K562 (cell line): ENCODE data around the gene RO60. TPM values are rescaled to one million over a fixed set of nuclear protein-coding genes. Genes with fewer than 3 reads are reported as not detected.
A peak's percentile ranks its signal among the peaks of the same experiment; 100 is the strongest.

ENCODE experiments used
- ATAC-seq: fragments of 200-7000 bp; cut with Tn5 transposase; 3 replicates; pipeline ENCODE4 v1.9.1; 2020; ENCODE audit warnings: moderate library complexity
- BruUV-seq: library from RNA; stranded (reverse); fragments of 400-500 nt; replicated peaks from 2 replicates; lab custom pipeline; 2021; lab: Mats Ljungman, UMichigan
- CTCF ChIA-PET: fragments of 300-600 bp; formaldehyde crosslinking; extraction: SDS; loops from one replicate; lab custom pipeline; 2021; ENCODE audit warnings: low intra/inter-chr PET ratio; lab: Yijun Ruan, JAX
- POLR2A ChIA-PET: fragments of 300-600, 350-650 bp; sonication (Branson Sonifier 250); formaldehyde crosslinking; extraction: SDS; loops from one replicate; lab custom pipeline; 2021; ENCODE audit warnings: antibody characterized with exemption, inconsistent platforms; lab: Yijun Ruan, JAX
- DNase-seq, 4 experiments: peaks; one replicate each; pipeline versions ENCODE4 v3.0.0 to v3.0.0-alpha.2; 2011 to 2018; ENCODE audit warnings: low spot score in 3 of 4, mixed read lengths in 3 of 4; ENCODE audit errors: extremely low read depth in 1 of 4
- FAIRE-seq: peaks from 2 replicates; lab custom pipeline; 2011; peaks lifted over from hg19 to GRCh38; lab: Jason Lieb, UNC
- H2AFZ ChIP-seq: 2 replicates; pipeline ENCODE4 v1.6.0; 2011; ENCODE audit warnings: low read depth, low read length, control low read depth, inconsistent platforms
- H3K27ac ChIP-seq: fragments of 200-600 bp; 3 replicates; pipeline ENCODE4 v1.8.0; 2011; ENCODE audit warnings: low read depth, mild to moderate bottlenecking, control low read depth, inconsistent platforms, low read length, moderate library complexity, mixed read lengths; ENCODE audit errors: extremely low read depth
- H3K27me3 ChIP-seq, 2 experiments: fragments of 300-600 bp in 1 of 2; 2 replicates in 1 of 2; 3 replicates in 1 of 2; pipeline versions ENCODE4 v1.6.0 to v1.8.0; 2011; ENCODE audit warnings: inconsistent platforms in 2 of 2, low read length in 2 of 2, mild to moderate bottlenecking in 1 of 2, mixed read lengths in 1 of 2, moderate library complexity in 1 of 2; ENCODE audit not compliant: control insufficient read depth in 2 of 2, insufficient read depth in 2 of 2
- H3K36me3 ChIP-seq: fragments of 300-600 bp; 3 replicates; pipeline ENCODE4 v1.8.0; 2011; ENCODE audit warnings: mild to moderate bottlenecking, low read length, inconsistent platforms; ENCODE audit not compliant: control insufficient read depth, insufficient read depth
- H3K4me1 ChIP-seq, 2 experiments: fragments of 200-600 bp in 1 of 2; replicated peaks in 1 of 2; 2 replicates in 1 of 2; 3 replicates in 1 of 2; pipeline versions ENCODE4 v1.5.1 to v1.8.0; 2011; ENCODE audit warnings: inconsistent platforms in 2 of 2, low read length in 2 of 2, mild to moderate bottlenecking in 1 of 2, mixed read lengths in 1 of 2, moderate library complexity in 1 of 2; ENCODE audit not compliant: control insufficient read depth in 2 of 2, insufficient read depth in 2 of 2
- H3K4me2 ChIP-seq: 2 replicates; pipeline ENCODE4 v1.6.1; 2011; ENCODE audit warnings: low read length, control low read depth, inconsistent platforms, mixed read lengths; ENCODE audit not compliant: insufficient read depth
- H3K4me3 ChIP-seq: fragments of 200-600 bp; sonication (generic), shearing (Covaris generic); 2 replicates; pipeline ENCODE4 v1.5.1; 2016; ENCODE audit warnings: control low read depth, inconsistent platforms
- H3K79me2 ChIP-seq: fragments of 200-600 bp; 3 replicates; pipeline ENCODE4 v1.8.0; 2011; ENCODE audit warnings: low read length, inconsistent platforms; ENCODE audit not compliant: control insufficient read depth, insufficient read depth
- H3K9ac ChIP-seq, 2 experiments: 2 replicates each; pipeline versions ENCODE4 v1.6.0 to v1.6.1; 2011; ENCODE audit warnings: low read depth in 2 of 2, low read length in 2 of 2, control low read depth in 1 of 2, inconsistent platforms in 1 of 2, mild to moderate bottlenecking in 1 of 2, mixed read lengths in 1 of 2; ENCODE audit not compliant: insufficient read depth in 1 of 2
- H3K9me1 ChIP-seq: one replicate; pipeline ENCODE4 v1.6.0; 2011; ENCODE audit warnings: inconsistent platforms, mild to moderate bottlenecking, low read length, moderate library complexity; ENCODE audit not compliant: control insufficient read depth, insufficient read depth
- H3K9me3 ChIP-seq: replicated peaks from 2 replicates; pipeline ENCODE4 v1.5.1; 2011; ENCODE audit warnings: low read depth, low read length, inconsistent platforms; ENCODE audit not compliant: control insufficient read depth, insufficient read depth
- H4K20me1 ChIP-seq: replicated peaks from 2 replicates; pipeline ENCODE4 v1.6.1; 2011; ENCODE audit warnings: low read length, inconsistent platforms, mixed read lengths; ENCODE audit not compliant: control insufficient read depth, insufficient read depth
- DIDO1 ChIP-seq: fragments of 450-650 bp; IDR thresholded peaks from 2 replicates; pipeline ENCODE4 v1.6.1; 2016; ENCODE audit warnings: low read depth, missing biosample characterization, missing genetic modification characterization
- EGR1 ChIP-seq: fragments of 450-650 bp; conservative IDR thresholded peaks from 2 replicates; pipeline ENCODE4 v1.6.1; 2017; ENCODE audit warnings: mild to moderate bottlenecking
- ETS2 ChIP-seq: IDR thresholded peaks from 2 replicates; pipeline ENCODE4 v1.6.1; 2016; ENCODE audit warnings: borderline replicate concordance, missing genetic modification characterization, mild to moderate bottlenecking, moderate library complexity, missing compliant biosample characterization; ENCODE audit not compliant: poor library complexity, severe bottlenecking
- FOSL1 ChIP-seq: fragments of 200-800 bp; sonication (Bioruptor generic); conservative IDR thresholded peaks from 2 replicates; pipeline ENCODE4 v1.6.1; 2016; ENCODE audit warnings: missing genetic modification characterization, missing compliant biosample characterization
- FOXJ3 ChIP-seq: sonication (generic); formaldehyde crosslinking; IDR thresholded peaks from 2 replicates; pipeline ENCODE4 v1.4.0; 2020; ENCODE audit warnings: mild to moderate bottlenecking, missing genetic modification reagents
- FOXK2 ChIP-seq, 2 experiments: fragments of 450-650 bp; IDR thresholded peaks in 1 of 2; conservative IDR thresholded peaks in 1 of 2; 2 replicates each; pipeline ENCODE4 v1.6.1; 2016; ENCODE audit warnings: low read depth in 2 of 2, mild to moderate bottlenecking in 1 of 2
- POLR2G ChIP-seq: fragments of 200-400 bp; formaldehyde crosslinking; IDR thresholded peaks from 2 replicates; pipeline ENCODE4 v1.6.1; 2017; ENCODE audit warnings: low read depth, mild to moderate bottlenecking, antibody characterized with exemption, low read length, moderate library complexity
- PRMT5 ChIP-seq: sonication (generic); formaldehyde crosslinking; IDR thresholded peaks from 2 replicates; pipeline ENCODE4 v1.5.0; 2020; ENCODE audit warnings: missing genetic modification reagents
- RAD21 ChIP-seq, 2 experiments: fragments of 250-450 bp in 1 of 2; fragments of 450-650 bp in 1 of 2; sonication (Bioruptor Pico) in 1 of 2; formaldehyde crosslinking in 1 of 2; IDR thresholded peaks in 1 of 2; conservative IDR thresholded peaks in 1 of 2; 2 replicates each; pipeline versions ENCODE4 v1.4.0 to v1.8.0; 2020 to 2022; ENCODE audit warnings: mild to moderate bottlenecking in 2 of 2, moderate library complexity in 1 of 2
- TOE1 ChIP-seq, 2 experiments: fragments of 450-650 bp in 1 of 2; sonication (generic) in 1 of 2; formaldehyde crosslinking in 1 of 2; IDR thresholded peaks; 2 replicates each; pipeline versions ENCODE4 v1.7.1 to v1.8.0; 2016 to 2022; ENCODE audit warnings: borderline replicate concordance in 2 of 2, mild to moderate bottlenecking in 2 of 2, antibody characterized with exemption in 1 of 2, inconsistent platforms in 1 of 2, low read depth in 1 of 2, missing genetic modification reagents in 1 of 2, moderate library complexity in 1 of 2
- in situ Hi-C: fragments of 300-500 bp; cut with MboI; formaldehyde crosslinking; loops from 4 replicates; pipeline ENCODE4 v1.15.0; 2018; ENCODE audit warnings: inconsistent platforms, mixed read lengths
- intact Hi-C: fragments of 100-400 bp; cut with micrococcal nuclease; formaldehyde crosslinking; loops from 2 replicates; pipeline ENCODE4 v1.14.2; 2022
- polyA plus RNA-seq, 8 experiments: library from polyadenylated mRNA; depleted of rRNA in 4 of 8; stranded (reverse) in 5 of 8; unstranded in 3 of 8; fragments of >200 nt; fragmentation: Nextera tagmentation in 2 of 8; fragmentation: Illumina TruSeq in 1 of 8; extraction: Ambion mirVana in 2 of 8; extraction: Trizol in 1 of 8; gene quantifications; 2 replicates each; pipeline versions ENCODE4 v1.2.1 to v1.2.3, GENCODE V29; 2011 to 2014; ENCODE audit warnings: inconsistent platforms in 1 of 8, missing spikeins in 1 of 8
- total RNA-seq, 7 experiments: library from RNA; depleted of rRNA in 6 of 7; stranded (reverse); fragments of >200 nt in 6 of 7; fragmentation: Illumina TruSeq in 2 of 7; extraction: Trizol in 2 of 7; gene quantifications; 2 replicates each; pipeline versions ENCODE4 v1.2.1 to v1.2.3, GENCODE V29; 2011 to 2021; ENCODE audit warnings: low replicate concordance in 1 of 7
- TF ChIP-seq, protein P1 (sequence below): sonication (generic); formaldehyde crosslinking; IDR thresholded peaks from 2 replicates; pipeline ENCODE4 v1.8.0; 2022; ENCODE audit warnings: mild to moderate bottlenecking, missing genetic modification reagents
- TF ChIP-seq, protein P2 (sequence below), 3 experiments: IDR thresholded peaks in 2 of 3; conservative IDR thresholded peaks in 1 of 3; 2 replicates each; pipeline ENCODE4 v1.5.1; 2011 to 2012; ENCODE audit warnings: low read length in 3 of 3, mild to moderate bottlenecking in 3 of 3, control low read depth in 2 of 3, improper control_type of control experiment in 1 of 3, inconsistent platforms in 1 of 3, low read depth in 1 of 3, mixed read lengths in 1 of 3, moderate library complexity in 1 of 3; ENCODE audit not compliant: insufficient read depth in 2 of 3
- TF ChIP-seq, protein P3 (sequence below): fragments of 450-650 bp; formaldehyde crosslinking; IDR thresholded peaks from 2 replicates; pipeline ENCODE4 v1.4.0; 2020; ENCODE audit warnings: mild to moderate bottlenecking, moderate library complexity
- TF ChIP-seq, protein P4 (sequence below): sonication (generic); IDR thresholded peaks from 2 replicates; pipeline ENCODE4 v1.6.1; 2016

RO60 gene
- total and polyA plus RNA-seq, 9 of the 15 experiments (the other 6 are each of a cell fraction or from before 2014, with no cell fraction given) = 24.9 to 187 (median 101) TPM

DNA sequence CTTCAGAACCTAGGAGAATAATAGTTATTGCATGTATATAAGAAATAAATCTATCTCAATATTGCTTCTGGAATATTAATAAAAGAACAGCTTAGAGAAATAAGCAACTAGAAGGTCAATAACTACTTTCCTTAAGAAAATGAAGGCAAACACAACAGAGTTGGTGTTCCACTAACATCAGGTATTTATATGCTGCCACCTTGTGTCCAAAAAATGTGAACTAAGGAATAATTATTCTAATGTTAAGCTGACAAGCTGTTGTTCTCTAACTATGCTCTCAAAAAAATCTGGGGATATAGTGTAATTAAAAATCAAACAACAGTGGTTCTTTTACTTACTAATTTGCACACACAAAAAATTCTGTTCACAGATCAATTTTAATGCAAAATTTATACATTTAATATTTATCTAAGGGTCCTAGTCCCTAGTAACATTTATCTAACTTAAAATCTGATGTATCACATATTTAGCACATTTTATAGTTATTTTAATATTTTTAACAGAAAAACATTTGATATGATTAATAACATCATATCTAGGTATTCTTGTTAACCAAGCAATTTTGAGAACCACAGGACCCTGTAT lies 39.9 kb upstream of the RO60 start:
- ChIA-PET POLR2A (interaction anchor here (1.5 kb wide), 2 partner anchors 10 to 212 kb away, joined by 3 to 4 read pairs; no protein-coding TSS in a partner anchor), CTCF (interaction anchor here (1.0 to 2.6 kb wide), 7 partner anchors 12 to 545 kb away, joined by 3 to 25 read pairs (median 8); partner anchors contain the start of gene RGS2)
- TF ChIP-seq FOXK2 (conservative IDR thresholded peaks at IDR 0.05 in 1 of 2, IDR thresholded peaks at IDR 0.05 in 1 of 2; ENCODE audit: low read depth in 2 of 2) (0 out of 4 replicates have a peak, but pooled peaks of 1 of the 2 experiments have one; percentile 13), TOE1 (IDR thresholded peaks at IDR 0.05; ENCODE audit: borderline replicate concordance) (no peak), TOE1 (CRISPR knock-in tag; IDR thresholded peaks at IDR 0.05; ENCODE audit: borderline replicate concordance, low read depth) (no peak), FOXJ3 (CRISPR knock-in tag) (no peak), RAD21 (CRISPR knock-in tag; conservative IDR thresholded peaks at IDR 0.05 in 1 of 2, IDR thresholded peaks at IDR 0.05 in 1 of 2) (peak; percentile 77), EGR1 (no peak), FOSL1 (tag) (no peak), PRMT5 (CRISPR knock-in tag) (no peak), DIDO1 (tag) (no peak), ETS2 (tag) (no peak), POLR2G (no peak)
- TF ChIP-seq, protein P1, sequence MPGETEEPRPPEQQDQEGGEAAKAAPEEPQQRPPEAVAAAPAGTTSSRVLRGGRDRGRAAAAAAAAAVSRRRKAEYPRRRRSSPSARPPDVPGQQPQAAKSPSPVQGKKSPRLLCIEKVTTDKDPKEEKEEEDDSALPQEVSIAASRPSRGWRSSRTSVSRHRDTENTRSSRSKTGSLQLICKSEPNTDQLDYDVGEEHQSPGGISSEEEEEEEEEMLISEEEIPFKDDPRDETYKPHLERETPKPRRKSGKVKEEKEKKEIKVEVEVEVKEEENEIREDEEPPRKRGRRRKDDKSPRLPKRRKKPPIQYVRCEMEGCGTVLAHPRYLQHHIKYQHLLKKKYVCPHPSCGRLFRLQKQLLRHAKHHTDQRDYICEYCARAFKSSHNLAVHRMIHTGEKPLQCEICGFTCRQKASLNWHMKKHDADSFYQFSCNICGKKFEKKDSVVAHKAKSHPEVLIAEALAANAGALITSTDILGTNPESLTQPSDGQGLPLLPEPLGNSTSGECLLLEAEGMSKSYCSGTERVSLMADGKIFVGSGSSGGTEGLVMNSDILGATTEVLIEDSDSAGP = no peak
- TF ChIP-seq, protein P2, sequence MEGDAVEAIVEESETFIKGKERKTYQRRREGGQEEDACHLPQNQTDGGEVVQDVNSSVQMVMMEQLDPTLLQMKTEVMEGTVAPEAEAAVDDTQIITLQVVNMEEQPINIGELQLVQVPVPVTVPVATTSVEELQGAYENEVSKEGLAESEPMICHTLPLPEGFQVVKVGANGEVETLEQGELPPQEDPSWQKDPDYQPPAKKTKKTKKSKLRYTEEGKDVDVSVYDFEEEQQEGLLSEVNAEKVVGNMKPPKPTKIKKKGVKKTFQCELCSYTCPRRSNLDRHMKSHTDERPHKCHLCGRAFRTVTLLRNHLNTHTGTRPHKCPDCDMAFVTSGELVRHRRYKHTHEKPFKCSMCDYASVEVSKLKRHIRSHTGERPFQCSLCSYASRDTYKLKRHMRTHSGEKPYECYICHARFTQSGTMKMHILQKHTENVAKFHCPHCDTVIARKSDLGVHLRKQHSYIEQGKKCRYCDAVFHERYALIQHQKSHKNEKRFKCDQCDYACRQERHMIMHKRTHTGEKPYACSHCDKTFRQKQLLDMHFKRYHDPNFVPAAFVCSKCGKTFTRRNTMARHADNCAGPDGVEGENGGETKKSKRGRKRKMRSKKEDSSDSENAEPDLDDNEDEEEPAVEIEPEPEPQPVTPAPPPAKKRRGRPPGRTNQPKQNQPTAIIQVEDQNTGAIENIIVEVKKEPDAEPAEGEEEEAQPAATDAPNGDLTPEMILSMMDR (IDR thresholded peaks at IDR 0.05 in 2 of 3, conservative IDR thresholded peaks at IDR 0.05 in 1 of 3; ENCODE audit: insufficient read depth in 2 of 3, low read depth in 1 of 3, low read length in 3 of 3) = peak in 1 of 3 experiments; percentile 69; a peak in 2 of 6 replicates
- TF ChIP-seq, protein P3, sequence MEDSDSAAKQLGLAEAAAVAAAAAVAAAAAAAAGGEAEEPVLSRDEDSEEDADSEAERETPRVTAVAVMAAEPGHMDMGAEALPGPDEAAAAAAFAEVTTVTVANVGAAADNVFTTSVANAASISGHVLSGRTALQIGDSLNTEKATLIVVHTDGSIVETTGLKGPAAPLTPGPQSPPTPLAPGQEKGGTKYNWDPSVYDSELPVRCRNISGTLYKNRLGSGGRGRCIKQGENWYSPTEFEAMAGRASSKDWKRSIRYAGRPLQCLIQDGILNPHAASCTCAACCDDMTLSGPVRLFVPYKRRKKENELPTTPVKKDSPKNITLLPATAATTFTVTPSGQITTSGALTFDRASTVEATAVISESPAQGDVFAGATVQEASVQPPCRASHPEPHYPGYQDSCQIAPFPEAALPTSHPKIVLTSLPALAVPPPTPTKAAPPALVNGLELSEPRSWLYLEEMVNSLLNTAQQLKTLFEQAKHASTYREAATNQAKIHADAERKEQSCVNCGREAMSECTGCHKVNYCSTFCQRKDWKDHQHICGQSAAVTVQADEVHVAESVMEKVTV (CRISPR knock-in tag) = 0 out of 2 replicates have a peak, but pooled peaks have one; percentile 24
- TF ChIP-seq, protein P4, sequence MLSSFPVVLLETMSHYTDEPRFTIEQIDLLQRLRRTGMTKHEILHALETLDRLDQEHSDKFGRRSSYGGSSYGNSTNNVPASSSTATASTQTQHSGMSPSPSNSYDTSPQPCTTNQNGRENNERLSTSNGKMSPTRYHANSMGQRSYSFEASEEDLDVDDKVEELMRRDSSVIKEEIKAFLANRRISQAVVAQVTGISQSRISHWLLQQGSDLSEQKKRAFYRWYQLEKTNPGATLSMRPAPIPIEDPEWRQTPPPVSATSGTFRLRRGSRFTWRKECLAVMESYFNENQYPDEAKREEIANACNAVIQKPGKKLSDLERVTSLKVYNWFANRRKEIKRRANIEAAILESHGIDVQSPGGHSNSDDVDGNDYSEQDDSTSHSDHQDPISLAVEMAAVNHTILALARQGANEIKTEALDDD = no peak

More for the DNA sequence above, 39.9 kb upstream of the RO60 start:
- H3K27me3 ChIP-seq = no peaks in the 10 kb centered on the region
- H3K9me1 ChIP-seq = no peaks in the 10 kb centered on the region
- no TSS peak for BruUV-seq
- peaks cover 84% of the 10 kb centered on the region for H3K36me3 ChIP-seq
- no peak overlapping the region for H3K4me3 ChIP-seq
- H3K27ac ChIP-seq = no peak overlapping the region
- no peaks in the 10 kb centered on the region for H4K20me1 ChIP-seq
- intact Hi-C loops (loop anchor here (1.0 to 5.0 kb wide), 2 partner anchors 211 to 542 kb away; no protein-coding TSS in a partner anchor), in situ Hi-C loops (loop anchor here (10.0 kb wide), 1 partner anchor 205 kb away; no protein-coding TSS in a partner anchor)
- no peaks in the 10 kb centered on the region for H3K79me2 ChIP-seq
- FAIRE-seq = peak; percentile 74
- no peaks in the 10 kb centered on the region for H3K4me1 ChIP-seq
- peak; percentile 24 to 49 (median 36) for DNase-seq
- no peak overlapping the region for H3K4me2 ChIP-seq
- H2AFZ ChIP-seq = no peak overlapping the region
- H3K9ac ChIP-seq = no peak overlapping the region
- H3K9me3 ChIP-seq = no peaks in the 10 kb centered on the region
- ATAC-seq = peak; percentile 85
